Left lobe of liver (tissue), 2 donors: Measurements from ENCODE around the gene SRMS. TPM values are rescaled to one million over a fixed set of nuclear protein-coding genes. Genes with fewer than 3 reads are reported as not detected.
A peak's percentile ranks its signal among the peaks of the same experiment; 100 is the strongest.

ENCODE experiments used
- ATAC-seq: fragments of 200-7000 bp; cut with Tn5 transposase; one replicate; pipeline ENCODE4 v1.9.1; 2020; ENCODE audit warnings: mild to moderate bottlenecking, moderate library complexity
- DNase-seq: peaks from one replicate; pipeline ENCODE4 v3.0.0-alpha.2; 2020; ENCODE audit warnings: low spot score
- total RNA-seq: library from RNA; stranded (reverse); gene quantifications from one replicate; pipeline ENCODE4 v1.2.1, GENCODE V29; 2021
- donor health status: DM: no; HTN: no; CAD: no; lungs with moderate emphysema.
- donor health status: DM: no; HTN: yes; CAD: no.

The SRMS gene
- total RNA-seq, 1 donor from 2014 or later, result not detected

DNA sequence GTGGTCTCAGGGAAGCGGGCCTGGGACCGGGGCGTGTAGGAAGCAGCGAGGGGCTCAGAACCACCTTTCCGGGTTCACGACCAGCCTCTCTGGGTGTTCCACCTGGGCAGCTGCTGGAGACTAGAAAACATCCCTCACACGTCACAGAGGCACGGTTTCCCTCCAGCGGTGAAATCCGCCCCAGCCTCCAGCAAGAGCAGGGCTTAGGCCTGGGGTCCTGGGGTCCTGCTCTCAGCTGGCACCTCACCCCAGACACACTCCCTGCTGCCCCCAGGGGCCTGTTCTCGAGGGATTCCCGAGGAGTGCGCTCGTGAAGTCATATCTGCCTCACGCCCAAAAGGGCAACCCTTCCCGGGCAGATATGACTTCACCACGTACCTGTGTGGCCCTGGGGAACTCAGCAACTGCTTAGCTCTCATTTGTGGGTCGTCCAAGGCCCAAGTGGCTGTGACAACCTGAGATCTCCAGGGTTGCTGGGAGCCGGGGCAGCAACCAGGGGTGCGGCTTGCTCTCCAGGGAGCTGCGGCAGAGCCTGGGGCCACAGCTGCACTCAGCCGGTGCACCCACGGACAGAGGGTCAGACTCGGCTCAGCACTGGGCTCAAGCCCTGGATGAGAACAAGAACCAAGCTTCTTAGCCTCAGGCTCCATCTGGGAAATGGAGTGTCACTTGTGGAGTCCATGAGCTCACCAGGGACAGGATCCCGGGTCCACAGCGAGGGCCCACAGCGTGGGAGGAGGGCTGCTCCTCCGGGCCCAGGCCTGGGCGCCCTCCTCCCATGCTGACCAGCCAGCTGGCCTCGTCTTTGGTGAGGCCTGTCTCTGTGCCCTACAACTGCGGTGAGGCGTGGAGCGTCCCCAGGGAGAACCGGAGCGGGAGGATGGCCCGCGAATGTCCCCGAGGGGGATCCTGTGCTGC is 7.1 kb upstream of the SRMS start:
- DNase-seq, result no peak
- no peak for ATAC-seq

- DNase-seq (no peak), ATAC-seq (peak; percentile 4)
Measured at GRCh38 chr20:63553933-63554290, 6.4 kb upstream of the SRMS start, which contains the start of gene FNDC11. Gene FNDC11, plus strand, starts transcription at chr20:63554159. Its CDS starts 1,505 bp downstream, at chr20:63555664.

DNA sequence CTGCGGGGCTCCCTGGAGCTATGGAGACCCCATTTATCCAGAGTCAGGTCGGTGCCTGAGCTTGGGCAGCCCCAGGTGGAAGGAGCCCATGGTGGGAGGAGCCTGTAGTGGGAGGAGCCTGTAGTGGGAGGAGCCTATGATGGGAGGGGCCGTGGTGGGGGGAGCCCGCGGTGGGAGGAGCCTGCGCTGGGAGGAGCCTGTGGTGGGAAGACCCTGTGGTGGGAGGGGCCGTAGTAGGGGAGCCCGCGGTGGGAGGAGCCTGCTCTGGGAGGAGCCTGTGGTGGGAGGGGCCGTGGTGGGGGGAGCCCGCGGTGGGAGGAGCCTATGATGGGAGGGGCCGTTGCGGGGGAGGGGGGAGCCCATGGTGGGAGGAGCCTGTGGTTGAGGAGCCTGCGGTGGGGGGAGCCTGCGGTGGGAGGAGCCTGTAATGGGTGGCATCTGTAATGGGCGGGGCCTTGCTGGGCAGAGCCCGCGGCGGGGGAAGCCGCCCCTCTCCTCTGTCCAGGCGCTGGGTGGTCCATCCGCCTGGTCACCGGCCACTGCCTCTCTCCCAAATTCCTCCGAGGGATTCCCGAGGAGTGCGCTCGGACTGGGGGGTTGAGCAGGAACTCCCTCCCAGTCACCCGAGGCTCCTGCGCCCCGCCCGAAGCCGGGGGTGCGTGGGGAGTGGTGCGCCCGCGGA is 5.8 kb upstream of the SRMS start:
- peak; percentile 60 for ATAC-seq

GRCh38 chr20:63552481-63553249 is 5.1 kb upstream of the SRMS start:
- ATAC-seq (no peak), DNase-seq (no peak)

More for the DNA sequence above, 5.8 kb upstream of the SRMS start:
- no peak for DNase-seq

DNA sequence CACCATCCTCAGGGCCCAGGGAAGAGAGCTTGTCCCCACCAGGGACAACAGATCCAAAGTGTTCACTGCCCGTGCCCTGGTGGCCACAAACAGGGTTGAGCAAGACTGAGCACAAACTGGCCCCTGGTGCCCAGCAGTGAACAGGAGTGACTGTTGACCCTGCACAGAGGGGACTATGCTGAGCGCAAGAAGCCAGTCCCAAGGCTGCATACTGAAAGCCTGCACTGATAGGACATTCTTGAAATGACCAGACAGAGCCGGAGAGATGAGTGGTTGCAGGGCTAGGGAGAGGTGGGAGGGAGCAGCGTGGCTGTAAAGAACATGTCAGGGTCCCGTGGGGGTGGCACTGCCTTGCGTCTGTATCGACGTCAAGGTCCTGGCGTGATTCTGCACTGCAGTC is 3.5 kb upstream of the SRMS start:
- DNase-seq (no peak), ATAC-seq (peak; percentile 69)

- no peak for DNase-seq
- ATAC-seq, result no peak
Measured at GRCh38 chr20:63549679-63550282, 2.2 kb upstream of the SRMS start.

GRCh38 chr20:63549019-63549418 is 1.5 kb upstream of the SRMS start:
- ATAC-seq, result no peak

GRCh38 chr20:63548542-63548941 is 993 bp upstream of the SRMS start:
- ATAC-seq, result no peak
- no peak for DNase-seq

More at GRCh38 chr20:63549019-63549418, 1.5 kb upstream of the SRMS start:
- no peak for DNase-seq

DNA sequence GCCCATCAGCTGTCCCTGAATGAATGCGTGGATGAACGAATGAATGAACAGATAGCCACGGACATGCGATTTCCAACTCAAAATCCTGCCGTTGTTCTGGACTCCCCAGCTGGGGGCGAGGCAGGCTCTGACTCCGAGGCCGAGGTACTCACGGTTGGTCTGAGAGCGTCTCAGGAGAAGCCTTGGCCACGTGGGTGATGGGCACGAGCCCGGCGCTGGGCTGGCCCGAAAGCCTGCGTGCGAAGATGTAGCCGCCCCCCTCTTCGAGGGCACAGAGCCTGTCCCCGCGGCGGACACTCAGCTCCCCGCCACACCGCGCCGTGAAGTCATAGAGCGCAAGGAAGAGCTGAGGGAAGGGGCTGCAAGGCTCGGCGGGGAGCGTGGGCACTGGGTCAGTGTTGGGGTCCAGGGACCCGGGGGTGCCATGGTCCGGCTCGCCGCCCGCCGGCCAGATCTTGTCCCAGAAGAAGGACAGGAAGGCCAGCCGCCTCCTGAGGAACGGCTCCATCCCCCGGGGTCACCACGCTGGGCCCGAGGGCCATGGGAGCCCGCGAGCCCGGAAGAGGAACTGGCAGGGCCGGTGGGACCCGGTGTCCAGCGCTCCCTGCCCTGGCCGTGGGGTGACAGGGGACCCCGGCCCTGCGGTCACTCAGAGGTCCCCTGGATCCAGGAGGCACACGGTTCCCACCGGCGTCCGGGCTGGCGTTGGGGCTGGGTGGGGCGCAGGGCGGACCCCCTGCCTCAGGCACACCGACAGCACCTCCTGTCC is 409 bp downstream of the SRMS start:
- DNase-seq (no peak), ATAC-seq (no peak)

DNA sequence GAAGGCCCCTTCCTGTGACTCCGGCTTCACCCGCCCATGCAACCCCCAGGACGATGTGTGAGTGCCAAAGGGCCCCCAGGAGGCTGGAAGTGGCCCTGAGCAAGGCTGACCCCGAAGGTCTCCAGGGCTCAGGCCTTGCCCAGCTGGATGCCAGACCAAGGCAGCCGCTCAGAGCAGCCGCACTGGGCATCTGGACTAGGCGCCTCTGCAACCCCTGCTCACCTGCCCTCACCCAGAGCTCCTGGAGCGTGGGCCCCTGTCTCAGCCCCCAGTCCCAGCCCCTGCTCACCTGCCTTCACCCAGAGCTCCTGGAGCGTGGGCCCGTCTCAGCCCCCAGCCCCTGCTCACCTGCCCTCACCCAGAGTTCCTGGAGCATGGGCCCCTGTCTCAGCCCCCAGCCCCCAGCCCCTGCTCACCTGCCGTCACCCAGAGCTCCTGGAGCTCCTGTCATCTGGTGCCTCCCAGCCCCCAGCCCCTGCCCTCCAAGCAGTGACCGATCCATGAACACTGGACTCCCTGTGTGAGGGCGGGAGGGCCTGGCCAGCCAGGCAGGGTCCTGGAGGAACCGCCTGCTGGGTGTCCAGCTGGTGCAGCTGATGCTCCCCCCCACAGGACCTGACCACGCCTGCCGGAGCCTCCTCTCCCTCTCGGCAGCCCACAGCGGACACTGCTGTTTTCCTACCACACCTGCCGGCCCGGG is 1.1 kb downstream of the SRMS start:
- ATAC-seq, result no peak
- no peak for DNase-seq

DNA sequence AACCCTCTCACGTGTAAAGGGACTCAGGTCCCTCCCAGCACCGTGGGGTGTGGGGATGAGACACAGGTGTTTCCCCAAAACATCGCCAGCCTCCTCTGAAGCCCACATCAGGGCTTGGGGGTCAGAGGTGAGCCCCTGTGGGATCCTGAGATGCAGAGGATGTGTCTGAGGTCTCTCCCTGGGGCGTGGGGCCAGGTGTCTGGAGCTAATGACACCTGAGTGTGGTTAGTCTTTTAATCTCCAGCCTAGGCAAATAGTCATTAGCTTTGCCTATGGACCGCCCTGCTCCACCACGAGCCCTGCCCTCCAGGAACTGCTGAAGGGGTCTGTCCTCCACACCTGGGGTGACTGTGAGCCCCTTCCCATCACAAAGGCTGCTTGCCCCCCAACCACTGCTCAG is 1.7 kb downstream of the SRMS start:
- ATAC-seq, result no peak
- DNase-seq, result no peak

DNA sequence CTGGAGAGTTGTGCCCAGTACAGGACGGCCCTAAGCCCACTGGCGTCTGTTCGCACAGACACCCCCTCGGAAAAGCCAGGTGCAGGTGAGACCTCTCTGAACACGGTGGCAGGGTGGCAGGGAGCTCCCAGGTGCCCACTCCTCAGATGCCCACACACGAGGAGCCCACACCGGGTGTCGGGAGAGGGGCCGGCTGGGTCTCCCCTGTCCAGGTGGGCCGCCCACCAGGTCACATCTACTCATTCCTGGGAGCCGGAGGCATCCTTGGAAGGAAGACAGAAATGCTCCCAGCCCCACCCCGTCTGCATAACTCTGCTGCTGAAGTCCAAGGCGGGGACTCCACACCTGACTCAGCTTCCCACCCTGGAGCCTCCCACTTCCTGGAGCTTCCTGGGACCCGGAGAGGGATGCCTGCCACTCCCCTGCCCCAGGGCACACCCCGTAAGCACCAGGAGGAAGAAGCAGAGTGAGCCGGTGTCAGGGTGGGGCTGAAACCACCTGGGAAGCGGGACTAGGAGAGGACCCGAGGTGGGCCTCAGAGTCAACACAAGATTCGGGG is 2.5 kb downstream of the SRMS start:
- ATAC-seq (no peak), DNase-seq (no peak)

- DNase-seq (no peak), ATAC-seq (no peak)
Measured at GRCh38 chr20:63544241-63544957, 3.1 kb downstream of the SRMS start.

DNA sequence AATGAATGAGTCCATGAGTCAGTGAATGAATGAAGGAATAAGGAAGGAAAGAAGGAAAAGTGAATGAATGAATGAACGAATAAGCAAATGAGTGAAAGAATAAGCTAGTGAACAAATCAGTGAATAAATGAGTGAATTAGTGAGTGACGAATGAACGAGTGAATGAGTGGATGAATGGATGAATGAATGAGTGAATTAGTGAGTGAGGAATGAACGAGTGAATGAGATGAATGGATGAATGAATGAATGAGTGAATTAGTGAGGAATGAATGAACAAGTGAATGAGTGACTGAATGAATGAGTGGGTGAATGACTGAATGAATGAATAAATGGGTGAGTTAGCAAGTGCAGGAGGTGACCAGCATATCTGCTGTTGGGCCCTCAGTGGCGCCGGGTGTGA is 3.8 kb downstream of the SRMS start:
- DNase-seq (no peak), ATAC-seq (no peak)

GRCh38 chr20:63543131-63543530 is 4.4 kb downstream of the SRMS start:
- ATAC-seq, result no peak
- DNase-seq, result no peak

- ATAC-seq (no peak), DNase-seq (no peak)
Measured at GRCh38 chr20:63542696-63543095, 4.9 kb downstream of the SRMS start.

DNA sequence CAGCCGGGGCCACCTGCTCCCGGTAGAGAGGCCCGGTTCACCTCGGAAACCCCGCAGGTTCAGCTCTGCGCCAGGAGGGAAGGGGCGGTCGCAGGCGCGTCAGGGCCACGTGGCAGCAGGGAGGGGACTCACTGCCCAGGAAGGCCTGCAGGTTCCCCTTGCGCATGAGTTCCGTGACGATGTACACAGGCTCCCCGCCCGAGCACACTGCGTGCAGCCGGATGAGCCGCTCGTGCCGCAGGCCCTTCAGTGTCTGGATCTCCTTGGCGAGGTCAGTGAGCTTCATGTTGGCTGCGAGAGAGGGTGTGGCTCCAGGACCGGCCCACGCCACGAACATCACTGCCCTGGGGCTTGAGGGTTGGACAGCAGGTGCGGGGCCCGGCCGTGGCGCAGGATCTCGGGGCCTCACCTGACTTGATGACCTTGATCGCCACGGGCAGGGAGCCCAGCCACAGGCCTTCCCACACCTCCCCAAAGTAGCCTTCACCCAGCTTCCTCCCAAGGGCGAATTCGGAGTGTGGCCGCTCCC is 5.5 kb downstream of the SRMS start:
- no peak for ATAC-seq
- DNase-seq, result no peak

- no peak for DNase-seq
- ATAC-seq, result no peak
Measured at GRCh38 chr20:63541371-63541770, 6.2 kb downstream of the SRMS start.
